Measurements from ENCODE around the gene TECPR2. TPM values are rescaled to one million over a fixed set of nuclear protein-coding genes. Genes with fewer than 3 reads are reported as not detected.

TECPR2 gene
- total RNA-seq, 2 experiments from 2014 or later = 4.7 to 5.0 TPM

DNA sequence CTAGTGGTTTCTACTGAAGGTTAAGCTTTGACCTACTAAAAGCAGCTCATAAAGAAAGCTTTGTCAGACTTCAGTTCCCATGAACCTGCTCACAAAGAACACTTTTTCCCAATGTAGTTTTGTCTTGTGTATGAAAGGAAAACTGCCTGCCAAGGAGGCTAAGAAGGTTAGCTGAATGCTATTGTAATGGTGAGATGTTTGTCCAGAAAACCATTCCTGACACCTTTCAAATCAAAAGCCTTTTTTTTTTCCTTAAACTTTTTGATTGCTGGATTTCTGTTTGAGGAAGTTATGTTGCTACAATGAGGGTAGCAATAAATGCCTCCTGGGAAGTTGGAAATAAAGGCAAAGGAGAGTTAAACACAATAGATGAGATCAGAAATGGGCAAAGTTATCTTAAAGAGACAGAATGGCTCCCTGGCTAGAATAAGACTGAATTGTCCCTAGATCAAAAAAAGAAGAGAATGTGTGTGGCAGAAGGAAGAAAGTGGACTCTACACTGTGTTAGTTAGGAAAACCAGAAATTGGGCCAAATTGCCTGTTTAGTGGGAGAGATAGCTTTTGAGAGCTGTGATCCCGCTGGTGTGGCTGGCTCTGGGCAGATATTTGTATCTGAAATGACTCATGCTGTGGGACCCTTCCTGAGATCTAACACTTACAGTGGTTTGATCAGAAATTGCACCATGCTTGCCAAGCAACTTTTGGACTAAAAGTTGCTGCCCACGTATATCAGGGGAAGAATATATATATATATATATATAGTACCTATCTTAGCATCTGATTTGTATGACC, 27.5 kb downstream of the TECPR2 start:
- Mint-ChIP-seq H3K4me3 (no peak overlapping the region), H3K27ac (no peak overlapping the region), H3K27me3 (no peaks in the 10 kb centered on the region), H3K36me3 (ENCODE audit: low read depth) (peaks cover 1% of the 10 kb centered on the region), H3K4me1 (ENCODE audit: low read depth) (peaks cover 10% of the 10 kb centered on the region), H3K9me3 (no peaks in the 10 kb centered on the region)
- TF ChIP-seq CTCF (IDR thresholded peaks at IDR 0.05) = no peak
- DNase-seq = no peak
- ATAC-seq = no peak
- CTCF ChIA-PET = interaction anchor here (1.4 kb wide), 1 partner anchor 48 kb away, joined by 6 read pairs; no protein-coding TSS in a partner anchor
- intact Hi-C loops (cut with micrococcal nuclease) = no loop called here
- POLR2A ChIA-PET = no interaction called here

GRCh38 chr14:102392506-102392905, 29.8 kb downstream of the TECPR2 start:
- no peak for DNase-seq
- intact Hi-C loops (cut with micrococcal nuclease) = no loop called here
- no peaks in the 10 kb centered on the region for H3K27me3 Mint-ChIP-seq
- H3K36me3 Mint-ChIP-seq (ENCODE audit: low read depth) = peaks cover 11% of the 10 kb centered on the region
- H3K27ac Mint-ChIP-seq = no peak overlapping the region
- CTCF ChIA-PET = interaction anchor here (1.0 to 2.3 kb wide), 4 partner anchors 21 to 132 kb away, joined by 3 to 8 read pairs (median 4); no protein-coding TSS in a partner anchor
- no peak for ATAC-seq
- POLR2A ChIA-PET = no interaction called here
- no peak overlapping the region for H3K4me3 Mint-ChIP-seq
- peaks cover 2% of the 10 kb centered on the region for H3K9me3 Mint-ChIP-seq
- no peak for TF ChIP-seq CTCF (IDR thresholded peaks at IDR 0.05)
- H3K4me1 Mint-ChIP-seq (ENCODE audit: low read depth) = peaks cover 14% of the 10 kb centered on the region

GRCh38 chr14:102394717-102395375, 32.1 kb downstream of the TECPR2 start:
- intact Hi-C loops (cut with micrococcal nuclease) = no loop called here
- TF ChIP-seq CTCF (IDR thresholded peaks at IDR 0.05) = no peak

GRCh38 chr14:102396521-102396920, 33.8 kb downstream of the TECPR2 start:
- intact Hi-C loops (cut with micrococcal nuclease) = no loop called here
- Mint-ChIP-seq H3K4me3 (no peak overlapping the region), H3K27ac (no peak overlapping the region), H3K4me1 (ENCODE audit: low read depth) (peaks cover 14% of the 10 kb centered on the region), H3K9me3 (peaks cover 8% of the 10 kb centered on the region), H3K27me3 (no peaks in the 10 kb centered on the region), H3K36me3 (ENCODE audit: low read depth) (peaks cover 22% of the 10 kb centered on the region)
- DNase-seq (no peak), ATAC-seq (no peak)
- ChIA-PET POLR2A (interaction anchor here (0.6 kb wide), 1 partner anchor 584 kb away, joined by 3 read pairs; no protein-coding TSS in a partner anchor), CTCF (no interaction called here)
- TF ChIP-seq CTCF (IDR thresholded peaks at IDR 0.05) = no peak

More at GRCh38 chr14:102394717-102395375, 32.1 kb downstream of the TECPR2 start:
- DNase-seq (no peak), ATAC-seq (peak; percentile 77)
- ChIA-PET CTCF (interaction anchor here (0.6 to 1.4 kb wide), 5 partner anchors 28 to 996 kb away, joined by 3 to 4 read pairs (median 3); partner anchors contain the start of gene ANKRD9), POLR2A (interaction anchor here (1.0 kb wide), 1 partner anchor 32 kb away, joined by 3 read pairs; the partner anchor contains the start of genes CINP and TECPR2)
- no peaks in the 10 kb centered on the region for H3K27me3 Mint-ChIP-seq
- H3K36me3 Mint-ChIP-seq (ENCODE audit: low read depth) = peaks cover 22% of the 10 kb centered on the region
- H3K4me3 Mint-ChIP-seq = peak overlapping the region; percentile 49
- peak overlapping the region; percentile 84 for H3K27ac Mint-ChIP-seq
- peaks cover 14% of the 10 kb centered on the region for H3K4me1 Mint-ChIP-seq (ENCODE audit: low read depth)
- peaks cover 8% of the 10 kb centered on the region for H3K9me3 Mint-ChIP-seq

GRCh38 chr14:102403028-102403427, 40.3 kb downstream of the TECPR2 start:
- Mint-ChIP-seq H3K9me3 (peaks cover 25% of the 10 kb centered on the region), H3K4me3 (no peak overlapping the region), H3K27ac (no peak overlapping the region), H3K36me3 (ENCODE audit: low read depth) (peaks cover 29% of the 10 kb centered on the region), H3K27me3 (no peaks in the 10 kb centered on the region), H3K4me1 (ENCODE audit: low read depth) (no peaks in the 10 kb centered on the region)
- ChIA-PET CTCF (no interaction called here), POLR2A (no interaction called here)
- TF ChIP-seq CTCF (IDR thresholded peaks at IDR 0.05) = no peak
- DNase-seq (no peak), ATAC-seq (no peak)
- intact Hi-C loops (cut with micrococcal nuclease) = no loop called here
